Fibroblast of skin of abdomen (primary cell): ENCODE measurements around the gene CD84.
"Not testable (repeated sequence)": the region's sequence is repeated elsewhere in the genome, so short reads cannot be mapped to it uniquely, and the experiment has no call there.

Source experiments
- DNase-seq: peaks from one replicate; pipeline ENCODE4 v3.0.0-alpha.2; 2013

The CD84 gene

GRCh38 chr1:160569806-160570205, 9.5 kb downstream of the CD84 start:
- no peak for DNase-seq

GRCh38 chr1:160567858-160568682, 11.2 kb downstream of the CD84 start:
- DNase-seq: no peak

GRCh38 chr1:160567341-160567740, 12.0 kb downstream of the CD84 start:
- DNase-seq: no peak

GRCh38 chr1:160565564-160565963, 13.7 kb downstream of the CD84 start:
- no peak for DNase-seq

GRCh38 chr1:160563230-160563629, 16.1 kb downstream of the CD84 start:
- DNase-seq: not testable (repeated sequence)

GRCh38 chr1:160562745-160563144, 16.6 kb downstream of the CD84 start:
- DNase-seq: not testable (repeated sequence)

GRCh38 chr1:160560806-160561205, 18.5 kb downstream of the CD84 start:
- DNase-seq: no peak

- DNase-seq: no peak
Measured at GRCh38 chr1:160560045-160560705, 19.1 kb downstream of the CD84 start.

GRCh38 chr1:160559437-160559836, 19.9 kb downstream of the CD84 start:
- DNase-seq: not testable (repeated sequence)

GRCh38 chr1:160558660-160559380, 20.5 kb downstream of the CD84 start:
- no peak for DNase-seq

- no peak for DNase-seq
Measured at GRCh38 chr1:160553778-160554177, 25.5 kb downstream of the CD84 start.

- DNase-seq: no peak
Measured at GRCh38 chr1:160552425-160552824, 26.9 kb downstream of the CD84 start.

GRCh38 chr1:160550572-160551034, 28.7 kb downstream of the CD84 start:
- DNase-seq: no peak

- no peak for DNase-seq
Measured at GRCh38 chr1:160549665-160550006, 29.7 kb downstream of the CD84 start.

- DNase-seq: no peak
Measured at GRCh38 chr1:160548960-160549664, 30.2 kb downstream of the CD84 start.

- DNase-seq: no peak
Measured at GRCh38 chr1:160548183-160548582, 31.1 kb downstream of the CD84 start.

GRCh38 chr1:160547422-160547821, 31.9 kb downstream of the CD84 start:
- DNase-seq: no peak

- no peak for DNase-seq
Measured at GRCh38 chr1:160546942-160547341, 32.4 kb downstream of the CD84 start.

- no peak for DNase-seq
Measured at GRCh38 chr1:160544647-160545046, 34.6 kb downstream of the CD84 start.

- DNase-seq: no peak
Measured at GRCh38 chr1:160542303-160542945, 36.9 kb downstream of the CD84 start.

GRCh38 chr1:160541622-160542302, 37.5 kb downstream of the CD84 start:
- no peak for DNase-seq

- DNase-seq: no peak
Measured at GRCh38 chr1:160540859-160541233, 38.5 kb downstream of the CD84 start.
